Gastroesophageal sphincter (tissue), 4 donors: ENCODE data around the gene SLC12A6. TPM values are rescaled to one million over a fixed set of nuclear protein-coding genes. Genes with fewer than 3 reads are reported as not detected.

Experiments used
- ATAC-seq: fragments of 150-250 bp; one replicate; pipeline ENCODE4 v1.9.1; 2016; ENCODE audit warnings: mild to moderate bottlenecking, moderate library complexity
- H3K27ac ChIP-seq, 4 donors: fragments of 200-600 bp; sonication (generic) in 3 of 4; 1 replicate in 3 of 4; 2 replicates in 1 of 4; pipeline ENCODE4 v1.5.1; 2016 to 2019
- H3K27me3 ChIP-seq: fragments of 200-600 bp; sonication (generic); one replicate; pipeline ENCODE4 v1.5.1; 2019
- H3K36me3 ChIP-seq, 2 donors: fragments of 200-600 bp; sonication (generic); one replicate each; pipeline ENCODE4 v1.5.1; 2019; ENCODE audit warnings: control low read depth in 1 of 2
- H3K4me1 ChIP-seq, 3 donors: fragments of 200-600 bp; sonication (generic); 1 replicate in 2 of 3; 2 replicates in 1 of 3; pipeline ENCODE4 v1.5.1; 2016 to 2019; ENCODE audit warnings: control low read depth in 2 of 3
- H3K4me3 ChIP-seq, 2 donors: fragments of 200-600 bp; sonication (generic); one replicate each; pipeline ENCODE4 v1.5.1; 2019; ENCODE audit warnings: mild to moderate bottlenecking in 1 of 2, moderate library complexity in 1 of 2
- H3K9me3 ChIP-seq, 3 donors: fragments of 200-600 bp; sonication (generic); one replicate each; pipeline ENCODE4 v1.5.1; 2017 to 2019; ENCODE audit warnings: control low read depth in 2 of 3
- CTCF ChIP-seq, 4 experiments: fragments of 200-600 bp in 2 of 4; fragments of 450-650 bp in 2 of 4; sonication (generic) in 1 of 4; IDR thresholded peaks; one replicate each; pipeline ENCODE4 v1.5.1; 2017 to 2019; ENCODE audit warnings: antibody characterized with exemption in 4 of 4, mild to moderate bottlenecking in 2 of 4, moderate library complexity in 2 of 4
- EP300 ChIP-seq: sonication (generic); formaldehyde crosslinking; IDR thresholded peaks from one replicate; pipeline ENCODE4 v1.6.1; 2017; ENCODE audit warnings: antibody characterized with exemption, mild to moderate bottlenecking
- POLR2A ChIP-seq, 2 donors: fragments of 450-650 bp; IDR thresholded peaks; one replicate each; pipeline ENCODE4 v1.6.1; 2017; ENCODE audit warnings: antibody characterized with exemption in 2 of 2, mild to moderate bottlenecking in 2 of 2, moderate library complexity in 1 of 2
- POLR2AphosphoS5 ChIP-seq: sonication (generic); formaldehyde crosslinking; IDR thresholded peaks from one replicate; pipeline ENCODE4 v1.6.1; 2017; ENCODE audit warnings: antibody characterized with exemption
- WGBS, 2 donors: methylation state at CpG; one replicate each; pipeline ENCODE4 v1.1.5; 2018; ENCODE audit warnings: low coverage in 1 of 2; 5-methylcytosine and 5-hydroxymethylcytosine counted together
- total RNA-seq, 4 donors: library from RNA; depleted of rRNA; stranded (reverse); fragments of >200 nt; gene quantifications; one replicate each; pipeline ENCODE4 v1.1.0, GENCODE V29; 2016

Gene SLC12A6
- total RNA-seq, 4 donors from 2014 or later: 12.0 to 19.0 (median 15.7) TPM

DNA sequence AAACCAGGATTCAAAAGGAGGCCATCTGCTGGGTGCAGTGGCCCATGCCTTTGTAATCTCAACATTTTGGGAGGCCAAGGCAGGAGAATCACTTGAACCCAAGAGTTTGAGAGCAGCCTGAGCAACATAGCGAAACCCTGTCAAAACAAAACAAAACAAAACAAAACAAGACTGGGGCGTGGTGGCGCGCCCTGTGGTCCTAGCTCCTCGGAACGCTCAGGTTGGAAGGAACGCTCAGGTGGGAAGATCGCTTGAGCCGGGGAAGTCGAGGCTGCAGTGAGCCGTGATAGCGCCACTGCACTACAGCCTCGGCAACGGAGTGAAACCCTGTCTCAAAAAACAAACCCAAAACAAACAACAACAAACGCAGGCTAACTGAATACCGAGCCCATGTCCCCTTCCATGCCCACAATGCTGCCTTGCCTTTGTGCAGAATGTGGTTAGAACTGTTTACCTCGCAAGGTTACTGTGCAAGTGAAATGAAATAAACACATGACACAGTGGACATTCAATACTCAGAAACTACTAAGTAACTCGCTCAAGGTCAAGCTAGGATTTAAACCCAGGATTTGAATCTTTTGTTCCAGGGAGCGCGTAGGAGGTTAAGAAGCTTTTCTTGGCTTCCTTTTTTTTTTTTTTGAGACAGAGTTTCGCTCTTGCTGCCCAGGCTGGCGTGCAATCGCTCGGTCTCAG lies 113.5 kb downstream of the SLC12A6 start:
- Histone ChIP-seq H3K4me3 (peak overlapping the region; percentile 70 to 99), H3K27me3 (no peaks in the 10 kb centered on the region), H3K9me3 (no peaks in the 10 kb centered on the region), H3K27ac (peak overlapping the region; percentile 85 to 96 (median 91)), H3K4me1 (peaks cover 0 to 31% (median 8%) of the 10 kb centered on the region in 3 donors), H3K36me3 (peaks cover 0 to 29% of the 10 kb centered on the region in 2 donors)
- TF ChIP-seq POLR2AphosphoS5 (no peak), POLR2A (IDR thresholded peaks at IDR 0.05) (no peak), EP300 (no peak), CTCF (IDR thresholded peaks at IDR 0.05) (no peak)
- ATAC-seq: no peak
- 42 to 49% methylated on average over 9 to 22 of the region's 24 CpGs for WGBS, 2 donors

DNA sequence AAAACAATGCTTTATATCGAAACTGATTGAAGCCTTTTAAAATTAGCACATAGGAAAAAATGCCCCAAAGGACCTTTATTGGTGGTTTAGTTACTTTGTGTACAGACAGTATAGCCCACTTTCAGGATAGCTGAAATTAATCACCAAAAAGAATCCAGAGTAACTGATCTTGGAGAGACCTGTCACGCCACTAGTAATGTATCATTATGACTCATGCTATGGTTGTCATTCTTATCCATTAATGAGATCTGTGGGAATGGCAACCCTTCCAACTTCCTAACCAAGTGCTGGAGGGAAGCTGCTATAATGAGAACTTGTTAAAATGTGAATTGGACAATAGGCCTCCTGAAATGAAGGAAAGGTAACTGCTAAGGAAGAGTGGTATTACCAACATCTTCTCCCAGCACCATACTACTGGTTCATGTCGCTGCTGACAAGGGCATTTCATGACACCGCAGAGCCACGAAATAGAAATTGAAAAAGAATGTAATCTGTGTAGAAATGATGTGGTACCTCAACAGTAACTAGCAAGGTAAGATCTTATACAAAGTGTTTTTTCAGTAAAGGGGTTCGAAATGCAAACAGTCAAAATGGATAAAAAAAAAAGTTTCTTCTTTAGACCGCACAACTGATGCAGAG lies 119.9 kb downstream of the SLC12A6 start:
- H3K4me1 ChIP-seq: no peaks in the 10 kb centered on the region
- 84 to 88% methylated on average over 7 of the region's 7 CpGs for WGBS, 2 donors
- no peaks in the 10 kb centered on the region for H3K27me3 ChIP-seq
- TF ChIP-seq POLR2AphosphoS5 (no peak), CTCF (IDR thresholded peaks at IDR 0.05) (no peak), POLR2A (IDR thresholded peaks at IDR 0.05) (no peak), EP300 (no peak)
- no peaks in the 10 kb centered on the region for H3K36me3 ChIP-seq
- no peak overlapping the region for H3K4me3 ChIP-seq
- no peak overlapping the region for H3K27ac ChIP-seq
- no peak for ATAC-seq
- H3K9me3 ChIP-seq: no peaks in the 10 kb centered on the region

DNA sequence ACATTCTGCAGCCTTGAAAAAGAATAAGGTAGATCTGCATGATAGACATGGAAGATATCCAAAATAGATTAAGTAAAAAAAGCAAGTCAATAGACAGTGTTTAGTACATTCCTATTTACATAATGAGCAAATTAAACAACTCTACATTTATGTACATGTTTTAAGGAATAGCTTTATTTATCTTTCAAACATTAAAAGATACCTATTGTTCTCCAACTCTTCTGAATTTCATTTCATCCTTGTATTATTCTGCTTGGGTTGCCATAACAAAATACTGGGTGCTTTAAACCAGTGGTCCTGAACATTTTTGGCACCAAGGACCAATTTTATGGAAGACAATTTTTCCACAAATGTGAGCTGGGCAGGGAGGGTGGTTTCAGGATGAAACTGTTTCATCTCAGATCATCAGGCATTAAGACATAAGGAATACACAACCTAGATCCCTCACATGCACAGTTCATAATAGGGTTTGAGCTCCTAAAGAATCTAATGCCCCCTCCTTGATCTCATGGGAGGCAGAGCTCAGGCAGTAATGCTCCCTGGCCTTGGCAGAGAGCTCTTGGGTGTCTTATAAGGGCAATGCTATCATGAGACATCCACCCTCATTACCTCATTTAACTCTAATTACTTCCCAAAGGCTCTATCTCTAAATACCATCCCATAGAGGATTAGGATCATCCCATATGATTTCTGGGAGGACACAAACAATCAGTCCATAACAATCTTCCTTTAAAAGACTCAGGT lies 120.9 kb downstream of the SLC12A6 start:
- no peaks in the 10 kb centered on the region for H3K9me3 ChIP-seq
- no peaks in the 10 kb centered on the region for H3K36me3 ChIP-seq
- H3K27me3 ChIP-seq: no peaks in the 10 kb centered on the region
- no peak for ATAC-seq
- no peak overlapping the region for H3K27ac ChIP-seq
- no peak overlapping the region for H3K4me3 ChIP-seq
- H3K4me1 ChIP-seq: no peaks in the 10 kb centered on the region
- TF ChIP-seq POLR2AphosphoS5: no peak
- no peak for TF ChIP-seq CTCF (IDR thresholded peaks at IDR 0.05)
- TF ChIP-seq EP300: no peak
- no peak for TF ChIP-seq POLR2A (IDR thresholded peaks at IDR 0.05)

GRCh38 chr15:34214135-34214534 lies 123.4 kb downstream of the SLC12A6 start:
- no peak for TF ChIP-seq EP300
- no peak for TF ChIP-seq CTCF (IDR thresholded peaks at IDR 0.05)
- no peak for TF ChIP-seq POLR2A (IDR thresholded peaks at IDR 0.05)
- TF ChIP-seq POLR2AphosphoS5: no peak
- 32 to 35% methylated on average over 3 of the region's 3 CpGs for WGBS, 2 donors
- Histone ChIP-seq H3K36me3 (no peaks in the 10 kb centered on the region), H3K4me3 (no peak overlapping the region), H3K27ac (no peak overlapping the region), H3K4me1 (peaks cover 0 to 6% (median 0%) of the 10 kb centered on the region in 3 donors), H3K9me3 (no peaks in the 10 kb centered on the region), H3K27me3 (no peaks in the 10 kb centered on the region)
- no peak for ATAC-seq
